H9 (cell line): ENCODE data around the gene KCNMB3. TPM values are rescaled to one million over a fixed set of nuclear protein-coding genes. Genes with fewer than 3 reads are reported as not detected.

Experiments
- DNase-seq: peaks from one replicate; pipeline ENCODE4 v3.0.0-alpha.2; 2017
- H2AFZ ChIP-seq: one replicate; pipeline ENCODE4 v1.6.1; 2013; ENCODE audit warnings: mild to moderate bottlenecking, low read length, control low read depth, moderate library complexity
- H2AK5ac ChIP-seq: 2 replicates; pipeline ENCODE4 v1.6.1; 2013; ENCODE audit warnings: low read length, control low read depth, mixed read lengths; ENCODE audit not compliant: insufficient read length
- H2BK120ac ChIP-seq: one replicate; pipeline ENCODE4 v1.6.1; 2013; ENCODE audit warnings: low read depth, mild to moderate bottlenecking, low read length, control low read depth, inconsistent platforms; ENCODE audit not compliant: poor library complexity, severe bottlenecking
- H2BK12ac ChIP-seq: 2 replicates; pipeline ENCODE4 v1.6.1; 2013; ENCODE audit warnings: low read length, control low read depth, mixed read lengths, low read depth; ENCODE audit not compliant: insufficient read length
- H2BK15ac ChIP-seq: 2 replicates; pipeline ENCODE4 v1.6.1; 2013; ENCODE audit warnings: low read depth, low read length, control low read depth
- H2BK20ac ChIP-seq: one replicate; pipeline ENCODE4 v1.6.1; 2013; ENCODE audit warnings: low read depth, mild to moderate bottlenecking, low read length, control low read depth, inconsistent platforms; ENCODE audit not compliant: poor library complexity, severe bottlenecking
- H2BK5ac ChIP-seq: 2 replicates; pipeline ENCODE4 v1.6.1; 2013; ENCODE audit warnings: low read length, control low read depth, mixed read lengths; ENCODE audit not compliant: insufficient read length
- H3K14ac ChIP-seq: 2 replicates; pipeline ENCODE4 v1.6.1; 2013; ENCODE audit warnings: low read length, control low read depth; ENCODE audit not compliant: insufficient read depth
- H3K18ac ChIP-seq: 2 replicates; pipeline ENCODE4 v1.6.1; 2013; ENCODE audit warnings: low read depth, mild to moderate bottlenecking, mixed read lengths, low read length, control low read depth; ENCODE audit not compliant: insufficient read length
- H3K23ac ChIP-seq: 2 replicates; pipeline ENCODE4 v1.6.1; 2013; ENCODE audit warnings: low read length, control low read depth, mixed read lengths, low read depth; ENCODE audit not compliant: insufficient read length
- H3K23me2 ChIP-seq: 2 replicates; pipeline ENCODE4 v1.6.1; 2013; ENCODE audit warnings: low read depth, mild to moderate bottlenecking, mixed read lengths, low read length, control low read depth; ENCODE audit not compliant: insufficient read length, poor library complexity, severe bottlenecking
- H3K27ac ChIP-seq: 2 replicates; pipeline ENCODE4 v1.5.1; 2013; ENCODE audit warnings: low read length, control low read depth, mixed read lengths, low read depth; ENCODE audit not compliant: insufficient read length
- H3K27me3 ChIP-seq: 2 replicates; pipeline ENCODE4 v1.6.1; 2013; ENCODE audit warnings: low read length, control low read depth, inconsistent platforms; ENCODE audit not compliant: insufficient read depth
- H3K4ac ChIP-seq: 2 replicates; pipeline ENCODE4 v1.6.1; 2013; ENCODE audit warnings: low read depth, mild to moderate bottlenecking, control low read depth, inconsistent platforms, low read length, moderate library complexity
- H3K4me1 ChIP-seq: 2 replicates; pipeline ENCODE4 v1.6.1; 2013; ENCODE audit warnings: low read length, control low read depth, inconsistent platforms; ENCODE audit not compliant: insufficient read depth
- H3K4me2 ChIP-seq: 2 replicates; pipeline ENCODE4 v1.6.1; 2013; ENCODE audit warnings: low read length, control low read depth, mixed read lengths; ENCODE audit not compliant: insufficient read length, insufficient read depth
- H3K56ac ChIP-seq: 2 replicates; pipeline ENCODE4 v1.6.1; 2013; ENCODE audit warnings: low read depth, mild to moderate bottlenecking, mixed read lengths, low read length, control low read depth; ENCODE audit not compliant: insufficient read length
- H3K79me1 ChIP-seq: 2 replicates; pipeline ENCODE4 v1.6.1; 2013; ENCODE audit warnings: low read depth, mild to moderate bottlenecking, moderate library complexity, low read length, control low read depth, inconsistent platforms; ENCODE audit not compliant: insufficient read depth, poor library complexity, severe bottlenecking
- H3K79me2 ChIP-seq: 2 replicates; pipeline ENCODE4 v1.6.1; 2013; ENCODE audit warnings: low read length, control low read depth, inconsistent platforms; ENCODE audit not compliant: insufficient read depth
- H3K9ac ChIP-seq: 2 replicates; pipeline ENCODE4 v1.6.1; 2013; ENCODE audit warnings: low read length, control low read depth, mixed read lengths; ENCODE audit not compliant: insufficient read length; ENCODE audit errors: extremely low read depth
- H3K9me3 ChIP-seq: one replicate; pipeline ENCODE4 v1.6.1; 2013; ENCODE audit warnings: low read depth, low read length, inconsistent platforms; ENCODE audit not compliant: control insufficient read depth
- H3T11ph ChIP-seq: one replicate; pipeline ENCODE4 v1.6.1; 2013; ENCODE audit warnings: mild to moderate bottlenecking, low read length, control low read depth, inconsistent platforms
- H4K20me1 ChIP-seq: one replicate; pipeline ENCODE4 v1.6.1; 2013; ENCODE audit not compliant: control insufficient read depth, insufficient read length, insufficient read depth
- H4K5ac ChIP-seq: 2 replicates; pipeline ENCODE4 v1.6.1; 2013; ENCODE audit warnings: low read depth, mild to moderate bottlenecking, mixed read lengths, low read length, control low read depth; ENCODE audit not compliant: insufficient read length
- H4K8ac ChIP-seq: replicated peaks from 2 replicates; pipeline ENCODE4 v1.6.1; 2013; ENCODE audit warnings: low read length, control low read depth, mixed read lengths, low read depth; ENCODE audit not compliant: insufficient read length
- H4K91ac ChIP-seq: 2 replicates; pipeline ENCODE4 v1.6.1; 2013; ENCODE audit warnings: low read depth, mild to moderate bottlenecking, moderate library complexity, mixed read lengths, low read length, control low read depth; ENCODE audit not compliant: insufficient read length
- H3K27ac Mint-ChIP-seq, 3 experiments: 2 replicates in 2 of 3; 3 replicates in 1 of 3; pipeline ENCODE4 v1.8.0; 2020 to 2021; ENCODE audit warnings: mixed read lengths in 3 of 3, mild to moderate bottlenecking in 1 of 3, moderate library complexity in 1 of 3
- H3K27me3 Mint-ChIP-seq: 2 replicates; pipeline ENCODE4 v1.8.0; 2021; ENCODE audit warnings: low read depth, mild to moderate bottlenecking, moderate library complexity, mixed read lengths
- H3K36me3 Mint-ChIP-seq, 3 experiments: 2 replicates in 2 of 3; 3 replicates in 1 of 3; pipeline ENCODE4 v1.8.0; 2020 to 2021; ENCODE audit warnings: low read depth in 3 of 3, mixed read lengths in 3 of 3; ENCODE audit not compliant: insufficient read depth in 1 of 3
- H3K4me1 Mint-ChIP-seq, 2 experiments: 2 replicates each; pipeline ENCODE4 v1.8.0; 2020; ENCODE audit warnings: mixed read lengths in 2 of 2
- H3K4me3 Mint-ChIP-seq, 2 experiments: 2 replicates in 1 of 2; 3 replicates in 1 of 2; pipeline ENCODE4 v1.8.0; 2020 to 2021; ENCODE audit warnings: mild to moderate bottlenecking in 2 of 2, mixed read lengths in 2 of 2, moderate library complexity in 1 of 2
- H3K9me3 Mint-ChIP-seq, 2 experiments: 2 replicates in 1 of 2; 3 replicates in 1 of 2; pipeline ENCODE4 v1.8.0; 2020; ENCODE audit warnings: mild to moderate bottlenecking in 2 of 2, mixed read lengths in 2 of 2, moderate library complexity in 1 of 2
- CTCF ChIP-seq: fragments of 200-600 bp; sonication (generic); conservative IDR thresholded peaks from 3 replicates; pipeline ENCODE4 v1.8.0; 2021; ENCODE audit warnings: antibody characterized with exemption, mild to moderate bottlenecking
- WGBS: extraction: QIAGEN DNeasy Blood & Tissue Kit; methylation state at CpG from one replicate; pipeline ENCODE4 v1.1.7; 2013; ENCODE audit warnings: missing lambda C conversion rate, low lambda C conversion rate, mixed read lengths; ENCODE audit not compliant: insufficient read length; ENCODE audit errors: extremely low coverage; 5-methylcytosine and 5-hydroxymethylcytosine counted together
- total RNA-seq: library from RNA; stranded (reverse); gene quantifications from 2 replicates; pipeline ENCODE4 v1.2.1, GENCODE V29; 2021

The KCNMB3 gene
- total RNA-seq, 1 experiment from 2014 or later = 1.6 TPM

GRCh38 chr3:179268400-179269051, 17.6 kb upstream of the KCNMB3 start:
- Histone ChIP-seq H3K79me2 (no peaks in the 10 kb centered on the region), H3K18ac (no peak overlapping the region), H3K4ac (no peak overlapping the region), H2BK12ac (no peak overlapping the region), H4K20me1 (no peaks in the 10 kb centered on the region), H2BK120ac (no peak overlapping the region), H3K9me3 (no peaks in the 10 kb centered on the region), H3K27ac (no peak overlapping the region), H2AK5ac (no peak overlapping the region), H3K23me2 (no peaks in the 10 kb centered on the region), H3T11ph (no peak overlapping the region), H4K91ac (no peak overlapping the region), H4K5ac (no peak overlapping the region), H3K27me3 (no peaks in the 10 kb centered on the region), H3K14ac (no peak overlapping the region), H2BK5ac (no peak overlapping the region), H4K8ac (no peak overlapping the region), H2AFZ (no peak overlapping the region), H3K4me1 (no peaks in the 10 kb centered on the region), H3K9ac (no peak overlapping the region), H2BK20ac (no peak overlapping the region), H2BK15ac (no peak overlapping the region), H3K56ac (no peak overlapping the region), H3K79me1 (no peaks in the 10 kb centered on the region), H3K4me2 (no peak overlapping the region), H3K23ac (no peak overlapping the region)
- TF ChIP-seq CTCF = no peak
- H3K4me1 Mint-ChIP-seq = 0 out of 4 replicates have a peak, but pooled peaks cover 0 to 2% of the 10 kb centered on the region in 2 experiments
- H3K27ac Mint-ChIP-seq = no peak overlapping the region; a peak in 1 of 7 replicates
- H3K4me3 Mint-ChIP-seq = no peak overlapping the region
- WGBS = no CpG with 5 or more reads among the region's 4 CpGs
- DNase-seq = no peak
- no peaks in the 10 kb centered on the region for H3K36me3 Mint-ChIP-seq
- no peaks in the 10 kb centered on the region for H3K9me3 Mint-ChIP-seq
- H3K27me3 Mint-ChIP-seq = peaks cover 7% of the 10 kb centered on the region
